H9 (cell line): ENCODE results near the gene CADPS. TPM values are rescaled to one million over a fixed set of nuclear protein-coding genes. Genes with fewer than 3 reads are reported as not detected.

Experiments used
- DNase-seq: peaks from one replicate; pipeline ENCODE4 v3.0.0-alpha.2; 2017
- H2AFZ ChIP-seq: one replicate; pipeline ENCODE4 v1.6.1; 2013; ENCODE audit warnings: mild to moderate bottlenecking, low read length, control low read depth, moderate library complexity
- H2AK5ac ChIP-seq: 2 replicates; pipeline ENCODE4 v1.6.1; 2013; ENCODE audit warnings: low read length, control low read depth, mixed read lengths; ENCODE audit not compliant: insufficient read length
- H2BK120ac ChIP-seq: one replicate; pipeline ENCODE4 v1.6.1; 2013; ENCODE audit warnings: low read depth, mild to moderate bottlenecking, low read length, control low read depth, inconsistent platforms; ENCODE audit not compliant: poor library complexity, severe bottlenecking
- H2BK12ac ChIP-seq: 2 replicates; pipeline ENCODE4 v1.6.1; 2013; ENCODE audit warnings: low read length, control low read depth, mixed read lengths, low read depth; ENCODE audit not compliant: insufficient read length
- H2BK15ac ChIP-seq: 2 replicates; pipeline ENCODE4 v1.6.1; 2013; ENCODE audit warnings: low read depth, low read length, control low read depth
- H2BK20ac ChIP-seq: one replicate; pipeline ENCODE4 v1.6.1; 2013; ENCODE audit warnings: low read depth, mild to moderate bottlenecking, low read length, control low read depth, inconsistent platforms; ENCODE audit not compliant: poor library complexity, severe bottlenecking
- H2BK5ac ChIP-seq: 2 replicates; pipeline ENCODE4 v1.6.1; 2013; ENCODE audit warnings: low read length, control low read depth, mixed read lengths; ENCODE audit not compliant: insufficient read length
- H3K14ac ChIP-seq: 2 replicates; pipeline ENCODE4 v1.6.1; 2013; ENCODE audit warnings: low read length, control low read depth; ENCODE audit not compliant: insufficient read depth
- H3K18ac ChIP-seq: 2 replicates; pipeline ENCODE4 v1.6.1; 2013; ENCODE audit warnings: low read depth, mild to moderate bottlenecking, mixed read lengths, low read length, control low read depth; ENCODE audit not compliant: insufficient read length
- H3K23ac ChIP-seq: 2 replicates; pipeline ENCODE4 v1.6.1; 2013; ENCODE audit warnings: low read length, control low read depth, mixed read lengths, low read depth; ENCODE audit not compliant: insufficient read length
- H3K23me2 ChIP-seq: 2 replicates; pipeline ENCODE4 v1.6.1; 2013; ENCODE audit warnings: low read depth, mild to moderate bottlenecking, mixed read lengths, low read length, control low read depth; ENCODE audit not compliant: insufficient read length, poor library complexity, severe bottlenecking
- H3K27ac ChIP-seq: 2 replicates; pipeline ENCODE4 v1.5.1; 2013; ENCODE audit warnings: low read length, control low read depth, mixed read lengths, low read depth; ENCODE audit not compliant: insufficient read length
- H3K27me3 ChIP-seq: 2 replicates; pipeline ENCODE4 v1.6.1; 2013; ENCODE audit warnings: low read length, control low read depth, inconsistent platforms; ENCODE audit not compliant: insufficient read depth
- H3K4ac ChIP-seq: 2 replicates; pipeline ENCODE4 v1.6.1; 2013; ENCODE audit warnings: low read depth, mild to moderate bottlenecking, control low read depth, inconsistent platforms, low read length, moderate library complexity
- H3K4me1 ChIP-seq: 2 replicates; pipeline ENCODE4 v1.6.1; 2013; ENCODE audit warnings: low read length, control low read depth, inconsistent platforms; ENCODE audit not compliant: insufficient read depth
- H3K4me2 ChIP-seq: 2 replicates; pipeline ENCODE4 v1.6.1; 2013; ENCODE audit warnings: low read length, control low read depth, mixed read lengths; ENCODE audit not compliant: insufficient read length, insufficient read depth
- H3K56ac ChIP-seq: 2 replicates; pipeline ENCODE4 v1.6.1; 2013; ENCODE audit warnings: low read depth, mild to moderate bottlenecking, mixed read lengths, low read length, control low read depth; ENCODE audit not compliant: insufficient read length
- H3K79me1 ChIP-seq: 2 replicates; pipeline ENCODE4 v1.6.1; 2013; ENCODE audit warnings: low read depth, mild to moderate bottlenecking, moderate library complexity, low read length, control low read depth, inconsistent platforms; ENCODE audit not compliant: insufficient read depth, poor library complexity, severe bottlenecking
- H3K79me2 ChIP-seq: 2 replicates; pipeline ENCODE4 v1.6.1; 2013; ENCODE audit warnings: low read length, control low read depth, inconsistent platforms; ENCODE audit not compliant: insufficient read depth
- H3K9ac ChIP-seq: 2 replicates; pipeline ENCODE4 v1.6.1; 2013; ENCODE audit warnings: low read length, control low read depth, mixed read lengths; ENCODE audit not compliant: insufficient read length; ENCODE audit errors: extremely low read depth
- H3K9me3 ChIP-seq: one replicate; pipeline ENCODE4 v1.6.1; 2013; ENCODE audit warnings: low read depth, low read length, inconsistent platforms; ENCODE audit not compliant: control insufficient read depth
- H3T11ph ChIP-seq: one replicate; pipeline ENCODE4 v1.6.1; 2013; ENCODE audit warnings: mild to moderate bottlenecking, low read length, control low read depth, inconsistent platforms
- H4K20me1 ChIP-seq: one replicate; pipeline ENCODE4 v1.6.1; 2013; ENCODE audit not compliant: control insufficient read depth, insufficient read length, insufficient read depth
- H4K5ac ChIP-seq: 2 replicates; pipeline ENCODE4 v1.6.1; 2013; ENCODE audit warnings: low read depth, mild to moderate bottlenecking, mixed read lengths, low read length, control low read depth; ENCODE audit not compliant: insufficient read length
- H4K8ac ChIP-seq: replicated peaks from 2 replicates; pipeline ENCODE4 v1.6.1; 2013; ENCODE audit warnings: low read length, control low read depth, mixed read lengths, low read depth; ENCODE audit not compliant: insufficient read length
- H4K91ac ChIP-seq: 2 replicates; pipeline ENCODE4 v1.6.1; 2013; ENCODE audit warnings: low read depth, mild to moderate bottlenecking, moderate library complexity, mixed read lengths, low read length, control low read depth; ENCODE audit not compliant: insufficient read length
- H3K27ac Mint-ChIP-seq, 3 experiments: 2 replicates in 2 of 3; 3 replicates in 1 of 3; pipeline ENCODE4 v1.8.0; 2020 to 2021; ENCODE audit warnings: mixed read lengths in 3 of 3, mild to moderate bottlenecking in 1 of 3, moderate library complexity in 1 of 3
- H3K27me3 Mint-ChIP-seq: 2 replicates; pipeline ENCODE4 v1.8.0; 2021; ENCODE audit warnings: low read depth, mild to moderate bottlenecking, moderate library complexity, mixed read lengths
- H3K36me3 Mint-ChIP-seq, 3 experiments: 2 replicates in 2 of 3; 3 replicates in 1 of 3; pipeline ENCODE4 v1.8.0; 2020 to 2021; ENCODE audit warnings: low read depth in 3 of 3, mixed read lengths in 3 of 3; ENCODE audit not compliant: insufficient read depth in 1 of 3
- H3K4me1 Mint-ChIP-seq, 2 experiments: 2 replicates each; pipeline ENCODE4 v1.8.0; 2020; ENCODE audit warnings: mixed read lengths in 2 of 2
- H3K4me3 Mint-ChIP-seq, 2 experiments: 2 replicates in 1 of 2; 3 replicates in 1 of 2; pipeline ENCODE4 v1.8.0; 2020 to 2021; ENCODE audit warnings: mild to moderate bottlenecking in 2 of 2, mixed read lengths in 2 of 2, moderate library complexity in 1 of 2
- H3K9me3 Mint-ChIP-seq, 2 experiments: 2 replicates in 1 of 2; 3 replicates in 1 of 2; pipeline ENCODE4 v1.8.0; 2020; ENCODE audit warnings: mild to moderate bottlenecking in 2 of 2, mixed read lengths in 2 of 2, moderate library complexity in 1 of 2
- WGBS: extraction: QIAGEN DNeasy Blood & Tissue Kit; methylation state at CpG from one replicate; pipeline ENCODE4 v1.1.7; 2013; ENCODE audit warnings: missing lambda C conversion rate, low lambda C conversion rate, mixed read lengths; ENCODE audit not compliant: insufficient read length; ENCODE audit errors: extremely low coverage; 5-methylcytosine and 5-hydroxymethylcytosine counted together
- total RNA-seq: library from RNA; stranded (reverse); gene quantifications from 2 replicates; pipeline ENCODE4 v1.2.1, GENCODE V29; 2021
- TF ChIP-seq, protein P1 (sequence below): fragments of 200-600 bp; sonication (generic); conservative IDR thresholded peaks from 3 replicates; pipeline ENCODE4 v1.8.0; 2021; ENCODE audit warnings: antibody characterized with exemption, mild to moderate bottlenecking

Gene CADPS
- total RNA-seq, 1 experiment from 2014 or later, result 6.6 TPM

DNA sequence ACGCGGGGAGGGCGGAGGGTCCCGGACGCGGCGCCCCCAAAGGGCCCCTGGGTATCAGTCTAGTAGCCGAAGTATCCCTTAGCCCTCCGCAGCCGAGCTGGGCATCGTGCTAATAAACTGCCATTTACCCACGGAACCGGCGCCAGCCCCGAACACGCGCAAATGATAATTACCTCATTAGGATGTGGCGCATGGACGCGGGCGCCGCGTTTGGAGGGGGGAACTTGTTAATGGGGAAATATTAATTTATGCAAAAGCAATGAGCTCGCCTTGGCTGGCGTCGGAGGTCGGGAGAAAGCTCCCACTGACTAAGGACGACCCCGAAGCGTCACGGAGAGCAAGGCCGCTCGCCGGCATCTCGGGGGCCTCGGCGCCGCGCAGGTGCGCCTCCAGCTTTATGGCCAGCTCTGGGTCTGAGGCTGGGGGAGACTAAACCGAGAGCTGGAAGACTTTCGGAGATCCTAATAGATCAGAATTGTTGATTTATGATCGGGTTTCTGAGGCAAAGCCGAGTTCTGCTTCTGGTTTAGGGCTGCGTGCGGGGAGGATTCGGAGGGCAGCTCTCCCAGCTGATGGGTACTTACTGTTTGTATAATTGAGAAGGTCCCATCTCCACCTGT, 501.4 kb downstream of the CADPS start:
- H4K20me1 ChIP-seq, result no peaks in the 10 kb centered on the region
- H3K79me2 ChIP-seq, result no peaks in the 10 kb centered on the region
- no peak overlapping the region for H2BK12ac ChIP-seq
- H3K9me3 ChIP-seq, result no peaks in the 10 kb centered on the region
- peaks cover 96% of the 10 kb centered on the region for H3K27me3 ChIP-seq
- no peaks in the 10 kb centered on the region for H3K79me1 ChIP-seq
- H3T11ph ChIP-seq, result no peak overlapping the region
- no peak overlapping the region for H3K14ac ChIP-seq
- H3K4me3 Mint-ChIP-seq, result peak overlapping the region; percentile 3 to 71
- DNase-seq, result peak; percentile 31
- no peak overlapping the region for H2AFZ ChIP-seq
- H3K18ac ChIP-seq, result no peak overlapping the region
- H2AK5ac ChIP-seq, result no peak overlapping the region
- no peak overlapping the region for H2BK15ac ChIP-seq
- no peak overlapping the region for H4K91ac ChIP-seq
- H3K4me1 ChIP-seq, result no peaks in the 10 kb centered on the region; the same call in 1 of the 2 replicates
- TF ChIP-seq, protein P1, sequence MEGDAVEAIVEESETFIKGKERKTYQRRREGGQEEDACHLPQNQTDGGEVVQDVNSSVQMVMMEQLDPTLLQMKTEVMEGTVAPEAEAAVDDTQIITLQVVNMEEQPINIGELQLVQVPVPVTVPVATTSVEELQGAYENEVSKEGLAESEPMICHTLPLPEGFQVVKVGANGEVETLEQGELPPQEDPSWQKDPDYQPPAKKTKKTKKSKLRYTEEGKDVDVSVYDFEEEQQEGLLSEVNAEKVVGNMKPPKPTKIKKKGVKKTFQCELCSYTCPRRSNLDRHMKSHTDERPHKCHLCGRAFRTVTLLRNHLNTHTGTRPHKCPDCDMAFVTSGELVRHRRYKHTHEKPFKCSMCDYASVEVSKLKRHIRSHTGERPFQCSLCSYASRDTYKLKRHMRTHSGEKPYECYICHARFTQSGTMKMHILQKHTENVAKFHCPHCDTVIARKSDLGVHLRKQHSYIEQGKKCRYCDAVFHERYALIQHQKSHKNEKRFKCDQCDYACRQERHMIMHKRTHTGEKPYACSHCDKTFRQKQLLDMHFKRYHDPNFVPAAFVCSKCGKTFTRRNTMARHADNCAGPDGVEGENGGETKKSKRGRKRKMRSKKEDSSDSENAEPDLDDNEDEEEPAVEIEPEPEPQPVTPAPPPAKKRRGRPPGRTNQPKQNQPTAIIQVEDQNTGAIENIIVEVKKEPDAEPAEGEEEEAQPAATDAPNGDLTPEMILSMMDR, result no peak
- H3K27me3 Mint-ChIP-seq, result peaks cover 100% of the 10 kb centered on the region
- no peak overlapping the region for H3K56ac ChIP-seq
- no peak overlapping the region for H3K4ac ChIP-seq
- no peak overlapping the region for H3K23ac ChIP-seq
- no peak overlapping the region for H3K9ac ChIP-seq
- H4K5ac ChIP-seq, result no peak overlapping the region
- no peak overlapping the region for H3K27ac ChIP-seq
- H3K4me2 ChIP-seq, result peak overlapping the region; percentile 51
- H3K27ac Mint-ChIP-seq, result no peak overlapping the region
- no peak overlapping the region for H2BK20ac ChIP-seq
- peaks cover 58 to 85% of the 10 kb centered on the region in 2 experiments for H3K4me1 Mint-ChIP-seq
- no peak overlapping the region for H4K8ac ChIP-seq
- peaks cover 16% of the 10 kb centered on the region for H3K23me2 ChIP-seq
- peaks cover 6 to 9% of the 10 kb centered on the region in 2 experiments; a peak in 4 of 5 replicates for H3K9me3 Mint-ChIP-seq
- H3K36me3 Mint-ChIP-seq, result no peaks in the 10 kb centered on the region; a peak in 2 of 7 replicates
- no peak overlapping the region for H2BK120ac ChIP-seq
- no CpG with 5 or more reads among the region's 47 CpGs for WGBS
- no peak overlapping the region for H2BK5ac ChIP-seq
